HG03103 (cell line): ENCODE measurements around the gene EML4.
"Not testable (repeated sequence)": the region's sequence is repeated elsewhere in the genome, so short reads cannot be mapped to it uniquely, and the experiment has no call there.

Experiments
- ATAC-seq: cut with Tn5 transposase; IDR thresholded peaks from one replicate; pipeline ENCODE4 v1.9.1; 2021; ENCODE audit warnings: low read depth; ENCODE audit not compliant: unreplicated experiment

EML4 gene

GRCh38 chr2:42325609-42326008 is 156.5 kb downstream of the EML4 start:
- ATAC-seq, result no peak

- no peak for ATAC-seq
Measured at GRCh38 chr2:42327125-42327524, 158.0 kb downstream of the EML4 start.

- no peak for ATAC-seq
Measured at GRCh38 chr2:42328148-42328833, 159.1 kb downstream of the EML4 start.

GRCh38 chr2:42328923-42329322 is 159.8 kb downstream of the EML4 start:
- no peak for ATAC-seq

- no peak for ATAC-seq
Measured at GRCh38 chr2:42329736-42330135, 160.6 kb downstream of the EML4 start.

- ATAC-seq, result no peak
Measured at GRCh38 chr2:42331569-42332284, 162.6 kb downstream of the EML4 start.

GRCh38 chr2:42332575-42332974 is 163.4 kb downstream of the EML4 start:
- ATAC-seq, result no peak

GRCh38 chr2:42333579-42333978 is 164.4 kb downstream of the EML4 start:
- ATAC-seq, result no peak

- ATAC-seq, result no peak
Measured at GRCh38 chr2:42334220-42334619, 165.1 kb downstream of the EML4 start.

- not testable (repeated sequence) for ATAC-seq
Measured at GRCh38 chr2:42334865-42335264, 165.7 kb downstream of the EML4 start.

- no peak for ATAC-seq
Measured at GRCh38 chr2:42335514-42336104, 166.5 kb downstream of the EML4 start.

- no peak for ATAC-seq
Measured at GRCh38 chr2:42336361-42336965, 167.3 kb downstream of the EML4 start.

- ATAC-seq, result no peak
Measured at GRCh38 chr2:42337356-42337820, 168.2 kb downstream of the EML4 start.

GRCh38 chr2:42337846-42338566 is 168.9 kb downstream of the EML4 start:
- ATAC-seq, result no peak

- ATAC-seq, result no peak
Measured at GRCh38 chr2:42338567-42339190, 169.5 kb downstream of the EML4 start.

GRCh38 chr2:42339191-42339912 is 170.2 kb downstream of the EML4 start:
- ATAC-seq, result no peak

GRCh38 chr2:42340045-42340937 is 171.1 kb downstream of the EML4 start:
- no peak for ATAC-seq

GRCh38 chr2:42340938-42341636 is 171.9 kb downstream of the EML4 start:
- no peak for ATAC-seq
